Peyer's patch (tissue), 4 donors: Measurements from ENCODE around the gene SRXN1. TPM values are rescaled to one million over a fixed set of nuclear protein-coding genes. Genes with fewer than 3 reads are reported as not detected.
"Not testable (repeated sequence)": the region's sequence is repeated elsewhere in the genome, so short reads cannot be mapped to it uniquely, and the experiment has no call there.

Experiments
- DNase-seq, 3 donors: peaks; one replicate each; pipeline ENCODE4 v3.0.0-alpha.2; 2017 to 2019
- H3K27ac ChIP-seq, 4 donors: fragments of 200-600 bp; sonication (generic); one replicate each; pipeline ENCODE4 v1.5.1; 2016 to 2019
- H3K27me3 ChIP-seq, 2 donors: fragments of 200-600 bp; sonication (generic); one replicate each; pipeline ENCODE4 v1.5.1; 2019
- H3K36me3 ChIP-seq, 3 donors: fragments of 200-600 bp; sonication (generic); one replicate each; pipeline ENCODE4 v1.5.1; 2016 to 2019
- H3K4me1 ChIP-seq, 4 donors: fragments of 200-600 bp; sonication (generic); one replicate each; pipeline ENCODE4 v1.5.1; 2016 to 2019
- H3K4me3 ChIP-seq, 4 donors: fragments of 200-600 bp; sonication (generic); 1 replicate in 3 of 4; 2 replicates in 1 of 4; pipeline ENCODE4 v1.5.1; 2016 to 2019; ENCODE audit warnings: mild to moderate bottlenecking in 1 of 4
- H3K9me3 ChIP-seq, 4 donors: fragments of 200-600 bp; sonication (generic); one replicate each; pipeline ENCODE4 v1.5.1; 2016 to 2019; ENCODE audit warnings: mild to moderate bottlenecking in 1 of 4
- CTCF ChIP-seq, 6 experiments: fragments of 450-650 bp in 4 of 6; fragments of 200-600 bp in 2 of 6; sonication (generic) in 1 of 6; IDR thresholded peaks; one replicate each; pipeline ENCODE4 v1.5.1; 2017 to 2019; ENCODE audit warnings: antibody characterized with exemption in 6 of 6, mild to moderate bottlenecking in 3 of 6, moderate library complexity in 1 of 6
- POLR2A ChIP-seq, 2 donors: fragments of 450-650 bp; IDR thresholded peaks; one replicate each; pipeline ENCODE4 v1.5.1; 2017; ENCODE audit warnings: antibody characterized with exemption in 2 of 2, mild to moderate bottlenecking in 2 of 2, moderate library complexity in 2 of 2
- total RNA-seq, 4 donors: library from RNA; depleted of rRNA; stranded (reverse); fragments of >200 nt; gene quantifications; one replicate each; pipeline ENCODE4 v1.1.0, GENCODE V29; 2016

The SRXN1 gene
- total RNA-seq, 4 donors from 2014 or later = 15.0 to 83.0 (median 29.9) TPM

GRCh38 chr20:646868-647233 lies 6.1 kb downstream of the SRXN1 start:
- DNase-seq = no peak
- no peak overlapping the region for H3K4me3 ChIP-seq
- no peak overlapping the region for H3K27ac ChIP-seq
- no peaks in the 10 kb centered on the region for H3K27me3 ChIP-seq
- peaks cover 0 to 7% (median 5%) of the 10 kb centered on the region in 4 donors for H3K4me1 ChIP-seq
- peaks cover 0 to 23% (median 0%) of the 10 kb centered on the region in 3 donors for H3K36me3 ChIP-seq
- H3K9me3 ChIP-seq = no peaks in the 10 kb centered on the region
- TF ChIP-seq POLR2A (IDR thresholded peaks at IDR 0.05) = no peak
- TF ChIP-seq CTCF (IDR thresholded peaks at IDR 0.05) = no peak

- Histone ChIP-seq H3K27me3 (no peaks in the 10 kb centered on the region), H3K9me3 (no peaks in the 10 kb centered on the region), H3K4me1 (peaks cover 0 to 6% (median 5%) of the 10 kb centered on the region in 4 donors), H3K4me3 (no peak overlapping the region), H3K27ac (no peak overlapping the region), H3K36me3 (peaks cover 0 to 23% (median 0%) of the 10 kb centered on the region in 3 donors)
- TF ChIP-seq CTCF (IDR thresholded peaks at IDR 0.05) = no peak
- TF ChIP-seq POLR2A (IDR thresholded peaks at IDR 0.05) = no peak
- no peak for DNase-seq
Observed at GRCh38 chr20:646107-646867, 6.7 kb downstream of the SRXN1 start.

- peaks cover 0 to 6% (median 5%) of the 10 kb centered on the region in 4 donors for H3K4me1 ChIP-seq
- H3K9me3 ChIP-seq = no peaks in the 10 kb centered on the region
- peak; percentile 67 to 89 (median 80) for TF ChIP-seq CTCF (IDR thresholded peaks at IDR 0.05)
- no peak for TF ChIP-seq POLR2A (IDR thresholded peaks at IDR 0.05)
- no peak overlapping the region for H3K27ac ChIP-seq
- H3K4me3 ChIP-seq = no peak overlapping the region
- peak; percentile 34 to 85 (median 79) for DNase-seq
- no peaks in the 10 kb centered on the region for H3K27me3 ChIP-seq
- peaks cover 0 to 23% (median 0%) of the 10 kb centered on the region in 3 donors for H3K36me3 ChIP-seq
Observed at GRCh38 chr20:645318-646106, 7.5 kb downstream of the SRXN1 start.

GRCh38 chr20:644692-645317 lies 8.2 kb downstream of the SRXN1 start:
- peaks cover 0 to 16% (median 0%) of the 10 kb centered on the region in 3 donors for H3K36me3 ChIP-seq
- TF ChIP-seq CTCF (IDR thresholded peaks at IDR 0.05) = no peak
- TF ChIP-seq POLR2A (IDR thresholded peaks at IDR 0.05) = no peak

GRCh38 chr20:642398-643174 lies 10.4 kb downstream of the SRXN1 start:
- H3K9me3 ChIP-seq = no peaks in the 10 kb centered on the region
- H3K4me3 ChIP-seq = peak overlapping the region in 3 of 4 donors; percentile 36 to 47 (median 39)
- no peak overlapping the region for H3K27ac ChIP-seq
- TF ChIP-seq POLR2A (IDR thresholded peaks at IDR 0.05) (no peak), CTCF (IDR thresholded peaks at IDR 0.05) (no peak)
- H3K27me3 ChIP-seq = no peaks in the 10 kb centered on the region
- peaks cover 0 to 6% (median 5%) of the 10 kb centered on the region in 4 donors for H3K4me1 ChIP-seq
- peaks cover 0 to 2% (median 0%) of the 10 kb centered on the region in 3 donors for H3K36me3 ChIP-seq
- DNase-seq = no peak

More at GRCh38 chr20:644692-645317, 8.2 kb downstream of the SRXN1 start:
- peaks cover 0 to 6% (median 5%) of the 10 kb centered on the region in 4 donors for H3K4me1 ChIP-seq
- no peak for DNase-seq
- no peaks in the 10 kb centered on the region for H3K27me3 ChIP-seq
- H3K27ac ChIP-seq = no peak overlapping the region
- no peaks in the 10 kb centered on the region for H3K9me3 ChIP-seq
- H3K4me3 ChIP-seq = no peak overlapping the region

DNA sequence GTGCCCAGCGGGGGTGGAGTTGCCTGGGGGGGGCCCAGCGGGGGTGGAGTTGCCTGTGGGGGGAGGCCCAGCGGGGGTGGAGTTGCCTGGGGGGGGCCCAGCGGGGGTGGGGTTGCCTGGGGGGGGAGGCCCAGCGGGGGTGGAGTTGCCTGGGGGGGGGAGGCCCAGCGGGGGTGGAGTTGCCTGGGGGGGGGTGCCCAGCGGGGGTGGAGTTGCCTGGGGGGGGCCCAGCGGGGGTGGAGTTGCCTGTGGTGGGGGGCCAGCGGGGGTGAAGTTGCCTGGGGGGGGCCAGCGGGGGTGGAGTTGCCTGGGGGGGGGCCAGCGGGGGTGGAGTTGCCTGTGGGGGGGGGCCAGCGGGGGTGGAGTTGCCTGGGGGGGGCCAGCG lies 11.0 kb downstream of the SRXN1 start:
- H3K4me3 ChIP-seq = peak overlapping the region in 1 of 4 donors; percentile 47
- H3K4me1 ChIP-seq, H3K27me3 ChIP-seq, H3K27ac ChIP-seq, H3K36me3 ChIP-seq, DNase-seq, H3K9me3 ChIP-seq: not testable (repeated sequence)
